Measurements from ENCODE around the gene RFFL.
"Not testable (repeated sequence)": the region's sequence is repeated elsewhere in the genome, so short reads cannot be mapped to it uniquely, and the experiment has no call there.

The RFFL gene, protein sequence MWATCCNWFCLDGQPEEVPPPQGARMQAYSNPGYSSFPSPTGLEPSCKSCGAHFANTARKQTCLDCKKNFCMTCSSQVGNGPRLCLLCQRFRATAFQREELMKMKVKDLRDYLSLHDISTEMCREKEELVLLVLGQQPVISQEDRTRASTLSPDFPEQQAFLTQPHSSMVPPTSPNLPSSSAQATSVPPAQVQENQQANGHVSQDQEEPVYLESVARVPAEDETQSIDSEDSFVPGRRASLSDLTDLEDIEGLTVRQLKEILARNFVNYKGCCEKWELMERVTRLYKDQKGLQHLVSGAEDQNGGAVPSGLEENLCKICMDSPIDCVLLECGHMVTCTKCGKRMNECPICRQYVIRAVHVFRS

DNA sequence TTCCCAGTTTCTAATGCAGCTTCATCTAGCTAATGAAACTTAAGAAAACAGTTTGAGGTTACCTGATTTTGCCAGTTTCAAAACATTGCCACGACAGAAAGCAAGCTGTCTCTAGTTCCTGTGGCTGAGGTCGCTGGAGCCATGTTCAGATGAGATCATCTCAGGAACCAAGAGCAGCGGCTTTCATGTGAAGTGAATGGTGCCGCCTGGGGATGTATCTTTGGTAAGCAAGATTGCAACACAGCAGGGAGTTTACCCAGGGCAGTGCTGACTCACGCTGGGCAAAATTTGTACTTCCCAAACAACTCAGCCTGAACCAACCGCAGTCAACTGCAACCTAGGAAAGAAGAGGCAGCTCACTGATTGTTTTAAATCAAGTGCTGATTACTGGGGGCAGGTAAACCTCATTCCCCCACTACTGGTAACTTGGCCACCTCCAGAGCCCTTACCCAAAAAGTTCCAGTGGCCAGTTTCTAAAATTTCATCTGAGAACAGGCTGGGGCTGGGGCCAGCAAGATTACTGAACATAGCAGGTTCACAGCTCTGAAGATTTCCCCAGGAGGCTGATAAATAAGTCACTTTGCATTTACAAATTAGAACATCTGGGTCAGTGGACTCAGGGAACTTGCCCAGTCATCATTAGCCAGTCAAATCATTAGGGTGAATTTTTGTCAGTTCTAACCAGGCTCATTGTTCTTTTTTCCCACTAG, at the start of gene RFFL:
TSS of gene RFFL (minus strand) at position 194 of the 710 bp plus-strand sequence. CDS start 37,154 bp downstream, outside the sequence.
- DNase-seq (ENCODE audit: low spot score): peak; percentile 95

DNA sequence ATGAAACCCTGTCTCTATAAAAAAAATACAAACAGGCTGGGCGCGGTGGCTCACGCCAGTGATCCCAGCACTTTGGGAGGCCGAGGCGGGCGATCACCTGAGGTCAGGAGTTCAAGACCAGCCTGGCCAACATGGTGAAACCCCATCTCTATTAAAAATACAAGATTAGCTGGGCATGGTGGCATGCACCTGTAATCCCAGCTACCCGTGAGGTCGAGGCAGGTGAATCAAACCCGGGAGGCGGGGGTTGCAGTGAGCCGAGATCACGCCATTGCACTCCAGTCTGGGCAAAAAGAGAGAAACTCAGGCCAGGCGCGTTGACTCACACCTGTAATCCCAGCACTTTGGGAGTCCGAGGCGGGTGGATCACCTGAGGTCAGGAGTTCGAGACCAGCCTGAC, 47.3 kb upstream of the RFFL start:
- not testable (repeated sequence) for DNase-seq (ENCODE audit: low spot score)

- no peak for DNase-seq (ENCODE audit: low spot score)
These were observed 41.4 kb upstream of the RFFL start for GRCh38 chr17:35104844-35105450.

- no peak for DNase-seq (ENCODE audit: low spot score)
These were observed 39.8 kb upstream of the RFFL start for GRCh38 chr17:35103271-35103670.

DNA sequence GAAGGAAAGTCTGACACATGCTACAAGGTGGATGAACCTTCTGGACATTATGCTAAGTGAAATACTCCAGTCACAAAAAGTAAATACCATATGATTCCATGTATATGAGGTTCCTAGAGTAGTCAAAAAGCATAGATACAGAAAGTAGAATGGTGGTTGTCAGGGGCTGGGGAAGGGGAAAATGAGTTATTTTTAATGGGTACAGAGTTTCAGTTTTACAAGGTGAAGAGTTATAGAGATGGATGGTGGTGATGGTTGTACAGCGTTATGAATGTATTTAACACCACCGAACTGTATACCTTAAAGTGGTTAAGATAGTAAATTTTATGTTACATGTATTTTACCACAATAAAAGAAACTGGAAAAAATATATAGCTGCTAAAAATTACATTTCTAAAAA, 38.2 kb upstream of the RFFL start:
- DNase-seq (ENCODE audit: low spot score): no peak

GRCh38 chr17:35101036-35101435, 37.5 kb upstream of the RFFL start:
- DNase-seq (ENCODE audit: low spot score): no peak

- DNase-seq (ENCODE audit: low spot score): no peak
These were observed 36.4 kb upstream of the RFFL start for GRCh38 chr17:35099908-35100307.

GRCh38 chr17:35097776-35098175, 34.3 kb upstream of the RFFL start:
- no peak for DNase-seq (ENCODE audit: low spot score)

GRCh38 chr17:35095741-35096140, 32.2 kb upstream of the RFFL start:
- DNase-seq (ENCODE audit: low spot score): no peak

- DNase-seq (ENCODE audit: low spot score): no peak
These were observed 31.4 kb upstream of the RFFL start for GRCh38 chr17:35094902-35095301.

- not testable (repeated sequence) for DNase-seq (ENCODE audit: low spot score)
These were observed 27.2 kb upstream of the RFFL start for GRCh38 chr17:35090707-35091106.

GRCh38 chr17:35089586-35090296, 26.2 kb upstream of the RFFL start:
- DNase-seq (ENCODE audit: low spot score): peak; percentile 66

GRCh38 chr17:35088881-35089585, 25.5 kb upstream of the RFFL start:
- peak; percentile 91 for DNase-seq (ENCODE audit: low spot score)

DNA sequence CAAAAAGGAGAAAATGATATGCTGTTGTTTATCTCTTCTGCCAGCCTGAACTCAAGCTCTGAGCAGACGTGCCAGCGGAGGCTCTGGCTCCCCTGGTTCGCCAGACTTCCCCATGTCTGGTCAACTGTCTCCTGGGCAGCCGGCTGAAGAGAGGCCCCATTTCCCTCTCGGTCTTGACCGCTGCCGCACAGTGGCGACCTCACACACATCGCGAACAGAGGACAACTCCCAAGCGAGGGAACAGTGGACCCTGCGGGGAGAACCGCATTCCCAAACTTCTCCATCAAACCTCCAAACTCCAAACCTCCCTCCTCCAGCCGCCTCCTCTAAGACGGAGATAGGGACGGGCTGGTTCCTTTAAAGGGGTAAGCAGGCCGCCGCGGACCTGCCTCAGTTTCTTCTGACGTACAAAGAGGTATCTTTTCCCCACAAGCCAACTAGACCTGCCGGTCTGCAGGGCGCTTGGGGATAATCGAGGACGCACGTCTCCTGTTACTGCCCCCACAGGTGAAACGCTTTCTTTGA, 24.9 kb upstream of the RFFL start:
- DNase-seq (ENCODE audit: low spot score): no peak

- DNase-seq (ENCODE audit: low spot score): peak; percentile 44
These were observed 24.3 kb upstream of the RFFL start for GRCh38 chr17:35087731-35088355.

DNA sequence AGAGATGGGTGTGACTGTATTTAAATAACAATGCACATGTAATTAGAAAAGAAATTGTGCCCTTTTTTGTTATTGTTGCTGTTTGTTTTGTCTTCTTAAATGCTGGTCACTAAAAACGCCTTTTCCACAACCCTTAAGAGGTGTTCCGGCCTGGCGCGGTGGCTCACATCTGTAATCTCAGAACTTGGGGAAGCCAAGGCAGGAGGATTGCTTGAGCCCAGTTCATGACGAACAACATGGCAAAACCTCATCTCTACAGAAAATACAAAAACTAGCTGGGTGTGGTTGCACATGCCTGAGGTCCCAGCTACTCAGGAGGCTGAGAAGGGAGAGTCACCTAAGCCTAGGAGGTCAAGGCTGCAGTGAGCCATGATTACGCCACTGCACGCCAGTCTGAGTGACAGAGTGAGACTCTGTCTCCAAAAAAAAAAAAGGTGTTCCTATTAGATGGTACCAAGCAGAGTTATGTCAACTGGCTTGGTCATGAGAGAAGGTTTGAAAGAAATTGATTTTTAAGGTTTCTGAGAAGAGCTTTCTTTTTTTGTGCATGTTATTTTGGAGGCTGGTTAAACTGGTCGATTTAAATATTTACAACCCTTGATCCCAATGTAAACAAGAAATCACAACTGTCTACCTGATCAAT, 23.5 kb upstream of the RFFL start:
- DNase-seq (ENCODE audit: low spot score): peak; percentile 22

DNA sequence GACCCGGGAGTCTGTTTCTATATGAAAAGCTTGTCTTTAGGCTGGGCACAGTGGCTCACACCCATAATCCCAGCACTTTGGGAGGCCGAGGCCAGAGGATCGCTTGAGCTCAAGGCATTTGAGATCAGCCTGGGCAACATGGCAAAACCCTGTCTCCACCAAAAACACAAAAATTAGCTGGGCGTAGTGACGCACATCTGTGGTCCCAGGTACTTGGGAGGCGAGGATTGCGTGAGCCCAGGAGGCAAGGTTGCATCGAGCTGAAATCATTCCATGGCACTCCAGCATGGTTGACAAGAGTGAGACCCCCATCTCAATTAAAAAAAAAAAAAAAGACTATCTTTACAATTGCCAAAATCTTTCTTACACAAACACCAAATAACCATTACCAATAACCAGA, 22.7 kb upstream of the RFFL start:
- DNase-seq (ENCODE audit: low spot score): no peak

GRCh38 chr17:35084987-35085386, 21.5 kb upstream of the RFFL start:
- peak; percentile 35 for DNase-seq (ENCODE audit: low spot score)

GRCh38 chr17:35083071-35083470, 19.6 kb upstream of the RFFL start:
- no peak for DNase-seq (ENCODE audit: low spot score)

DNA sequence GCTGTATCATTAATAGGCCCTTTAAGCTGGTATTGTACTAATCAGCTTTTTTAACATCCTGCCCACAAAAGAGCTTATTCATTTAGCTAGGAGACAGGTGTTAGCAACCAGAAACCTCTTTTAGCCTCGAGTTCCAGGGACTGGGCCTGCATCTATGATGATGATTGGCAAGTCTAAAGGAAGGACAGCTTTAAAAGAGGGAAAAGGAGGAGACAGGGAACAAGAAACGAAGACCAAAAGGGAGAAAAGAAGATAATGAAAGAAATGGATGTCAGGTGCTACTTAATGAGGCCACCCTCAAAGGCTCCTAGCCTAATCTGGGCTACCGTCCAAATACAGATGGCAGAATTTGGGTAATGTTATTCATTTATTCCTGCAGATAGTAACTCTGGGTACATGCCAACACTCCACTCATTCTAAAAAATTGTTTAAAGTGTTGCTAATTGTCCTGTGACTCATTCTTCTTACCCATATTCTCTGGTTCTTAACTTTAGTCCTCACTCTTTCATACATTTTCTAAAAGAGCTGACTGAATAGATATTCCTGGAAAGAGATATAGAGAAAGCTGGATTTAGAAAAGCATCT, 18.7 kb upstream of the RFFL start:
- DNase-seq (ENCODE audit: low spot score): peak; percentile 64

Data from CD4-positive, alpha-beta T cell treated with Interleukin-2 at 100 ng/mL for 4 hours (primary cell).